Heart left ventricle (tissue), 16 donors: ENCODE results near the gene LRGUK. TPM values are rescaled to one million over a fixed set of nuclear protein-coding genes. Genes with fewer than 3 reads are reported as not detected.

ENCODE experiments used
- ATAC-seq, 4 donors: fragments of 200-7000 bp; cut with Tn5 transposase; one replicate each; pipeline ENCODE4 v1.9.1; 2020 to 2022; ENCODE audit warnings: moderate library complexity in 4 of 4, mild to moderate bottlenecking in 3 of 4, moderate number of reproducible peaks in 1 of 4
- DNase-seq, 5 donors: peaks; one replicate each; pipeline ENCODE4 v3.0.0-alpha.2; 2020
- H3K27ac ChIP-seq, 12 donors: fragments of 200-600 bp; sonication (generic) in 4 of 12; one replicate each; pipeline versions ENCODE4 v1.5.0 to v1.8.0; 2016 to 2022; ENCODE audit warnings: mild to moderate bottlenecking in 2 of 12
- H3K27me3 ChIP-seq, 9 donors: fragments of 200-600 bp; sonication (generic) in 2 of 9; one replicate each; pipeline versions ENCODE4 v1.5.1 to v1.8.0; 2016 to 2022; ENCODE audit warnings: mild to moderate bottlenecking in 3 of 9
- H3K36me3 ChIP-seq, 9 donors: fragments of 200-600 bp; sonication (generic) in 2 of 9; one replicate each; pipeline versions ENCODE4 v1.5.0 to v1.8.0; 2018 to 2022; ENCODE audit warnings: mild to moderate bottlenecking in 2 of 9
- H3K4me1 ChIP-seq, 12 donors: fragments of 200-600 bp; sonication (generic) in 4 of 12; one replicate each; pipeline versions ENCODE4 v1.5.0 to v1.8.0; 2016 to 2022; ENCODE audit warnings: mild to moderate bottlenecking in 3 of 12
- H3K4me3 ChIP-seq, 12 donors: fragments of 200-600 bp; sonication (generic) in 4 of 12; one replicate each; pipeline versions ENCODE4 v1.5.0 to v1.8.0; 2017 to 2022; ENCODE audit warnings: mild to moderate bottlenecking in 9 of 12, moderate library complexity in 4 of 12
- H3K9me3 ChIP-seq, 12 donors: fragments of 200-600 bp; sonication (generic) in 4 of 12; one replicate each; pipeline versions ENCODE4 v1.5.0 to v1.8.0; 2016 to 2022; ENCODE audit warnings: mild to moderate bottlenecking in 1 of 12
- POLR2A ChIP-seq, 2 donors: fragments of 450-650 bp; IDR thresholded peaks; one replicate each; pipeline ENCODE4 v1.6.1; 2017; ENCODE audit warnings: antibody characterized with exemption in 2 of 2, mild to moderate bottlenecking in 2 of 2, moderate library complexity in 2 of 2
- WGBS, 4 donors: extraction: QIAGEN DNeasy Blood & Tissue Kit in 2 of 4; methylation state at CpG; one replicate each; pipeline versions ENCODE4 v1.1.5 to v1.1.7; 2013 to 2018; 5-methylcytosine and 5-hydroxymethylcytosine counted together
- intact Hi-C, 10 donors: fragments of 100-400 bp; cut with DNase I; formaldehyde crosslinking; loops; one replicate each; pipeline versions ENCODE4 v1.11.1 to v1.14.2; 2022
- polyA plus RNA-seq, 2 donors: library from polyadenylated mRNA; stranded (reverse); fragments of 200-250 nt; gene quantifications; one replicate each; pipeline ENCODE4 v1.2.3, GENCODE V29; 2013
- total RNA-seq, 9 donors: library from RNA; depleted of rRNA in 2 of 9; stranded (reverse); fragments of >200 nt in 2 of 9; fragmentation: NEBNext Ultra II Directional in 3 of 9; extraction: Animal tissue kit (Norgen Biotek cat#: 25700) in 3 of 9; gene quantifications; one replicate each; pipeline versions ENCODE4 v1.1.0 to v1.2.4, GENCODE V29; 2016 to 2023
- TF ChIP-seq, protein P1 (sequence below), 12 donors: fragments of 200-600 bp; sonication (generic) in 4 of 12; IDR thresholded peaks; one replicate each; pipeline versions ENCODE4 v1.5.0 to v1.8.0; 2018 to 2022; ENCODE audit warnings: antibody characterized with exemption in 12 of 12, mild to moderate bottlenecking in 5 of 12
- donor health status: ischemic (EF 13 %, LVEDD 7.1; RV severe dilation, severe dysfunction).
- donor health status: healthy with polysubstance abuse.
- donor health status: DM: no; HTN: yes; CAD: no.
- donor health status: DM: no; HTN: no; CAD: no.
- donor health status: ischemic (EF 25% LVEDD 6.9; RV normal size, moderate dysfunction).
- donor health status: ischemic (EF 25% LVEDD 5.7; RV mildly dilated, moderate dysfunction).
- donor health status: healthy.
- donor health status: DM: yes; HTN: yes; CAD: no.
- donor health status: ischemic (EF 35%, LVEDD 5.7; RV mildly dilated, moderate dysfunction).
- donor health status: nonischemic (EF 11% LVEDD 7.7; RV severe dilation, severe dysfunction).
- donor health status: DM: yes; HTN: yes; CAD: no.
- donor health status: PGD.
- donor health status: ischemic (EF 29% LVEDD 5.4; RV normal size, mild dysfunction).
- donor health status: nonischemic (EF 23%, LVEDD 6.1; RV moderate dilation, normal function).

The LRGUK gene
- total and polyA plus RNA-seq, 11 donors = 0.03 to 0.51 (median 0.22) TPM; not detected in 3

GRCh38 chr7:134203186-134203889 lies 76.2 kb downstream of the LRGUK start:
- TF ChIP-seq, protein P1, sequence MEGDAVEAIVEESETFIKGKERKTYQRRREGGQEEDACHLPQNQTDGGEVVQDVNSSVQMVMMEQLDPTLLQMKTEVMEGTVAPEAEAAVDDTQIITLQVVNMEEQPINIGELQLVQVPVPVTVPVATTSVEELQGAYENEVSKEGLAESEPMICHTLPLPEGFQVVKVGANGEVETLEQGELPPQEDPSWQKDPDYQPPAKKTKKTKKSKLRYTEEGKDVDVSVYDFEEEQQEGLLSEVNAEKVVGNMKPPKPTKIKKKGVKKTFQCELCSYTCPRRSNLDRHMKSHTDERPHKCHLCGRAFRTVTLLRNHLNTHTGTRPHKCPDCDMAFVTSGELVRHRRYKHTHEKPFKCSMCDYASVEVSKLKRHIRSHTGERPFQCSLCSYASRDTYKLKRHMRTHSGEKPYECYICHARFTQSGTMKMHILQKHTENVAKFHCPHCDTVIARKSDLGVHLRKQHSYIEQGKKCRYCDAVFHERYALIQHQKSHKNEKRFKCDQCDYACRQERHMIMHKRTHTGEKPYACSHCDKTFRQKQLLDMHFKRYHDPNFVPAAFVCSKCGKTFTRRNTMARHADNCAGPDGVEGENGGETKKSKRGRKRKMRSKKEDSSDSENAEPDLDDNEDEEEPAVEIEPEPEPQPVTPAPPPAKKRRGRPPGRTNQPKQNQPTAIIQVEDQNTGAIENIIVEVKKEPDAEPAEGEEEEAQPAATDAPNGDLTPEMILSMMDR (IDR thresholded peaks at IDR 0.05) = no peak
- TF ChIP-seq POLR2A (IDR thresholded peaks at IDR 0.05) = no peak
- Histone ChIP-seq H3K27me3 (no peaks in the 10 kb centered on the region), H3K27ac (no peak overlapping the region), H3K4me1 (no peaks in the 10 kb centered on the region), H3K9me3 (no peaks in the 10 kb centered on the region), H3K36me3 (no peaks in the 10 kb centered on the region), H3K4me3 (no peak overlapping the region)
- WGBS, 4 donors = 85 to 88% (median 87%) methylated on average over 4 of the region's 4 CpGs
- ATAC-seq = no peak
- intact Hi-C loops = no loop called here
- DNase-seq = no peak

DNA sequence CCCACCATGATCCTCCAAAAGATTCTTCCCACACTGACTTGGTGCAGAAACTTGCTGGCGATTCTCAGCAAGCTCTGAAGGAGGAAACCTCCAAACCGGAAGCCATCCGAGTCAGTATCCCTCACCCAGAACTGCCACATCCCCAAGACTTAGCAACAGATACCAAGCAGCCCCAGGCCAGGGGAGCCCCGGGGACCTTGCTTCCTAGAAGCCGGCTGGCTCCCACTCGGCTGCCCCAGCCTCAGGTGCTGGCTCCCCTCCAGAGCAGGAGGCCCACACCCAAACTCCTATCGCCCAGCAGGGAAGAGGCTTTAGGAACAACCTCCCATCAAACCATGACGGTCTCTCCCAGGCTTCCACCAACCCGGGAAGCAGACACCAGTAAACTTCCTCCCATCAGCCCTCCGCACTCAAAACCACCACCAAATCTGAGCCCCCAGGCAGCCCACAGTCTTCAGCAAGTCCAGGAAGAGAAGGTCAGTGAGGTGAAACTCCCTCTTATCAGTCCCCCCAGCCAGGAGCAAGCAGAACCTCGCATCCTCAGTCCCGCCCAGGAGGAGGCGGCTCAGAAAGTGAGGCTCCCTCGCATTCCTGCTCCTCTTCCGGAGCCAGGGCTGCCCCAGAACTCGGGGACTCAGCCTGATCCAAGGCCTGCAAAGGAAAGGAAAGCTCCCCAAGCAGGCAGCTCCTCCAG lies 82.3 kb downstream of the LRGUK start:
- WGBS, 4 donors = 72 to 77% (median 74%) methylated on average over 16 of the region's 16 CpGs
- TF ChIP-seq POLR2A (IDR thresholded peaks at IDR 0.05) = no peak
- TF ChIP-seq, protein P1 (IDR thresholded peaks at IDR 0.05) = no peak
- intact Hi-C loops = no loop called here
- DNase-seq (no peak), ATAC-seq (no peak)
- H3K4me1 ChIP-seq = no peaks in the 10 kb centered on the region
- no peaks in the 10 kb centered on the region for H3K27me3 ChIP-seq
- H3K4me3 ChIP-seq = no peak overlapping the region
- H3K36me3 ChIP-seq = no peaks in the 10 kb centered on the region
- H3K27ac ChIP-seq = no peak overlapping the region
- no peaks in the 10 kb centered on the region for H3K9me3 ChIP-seq

DNA sequence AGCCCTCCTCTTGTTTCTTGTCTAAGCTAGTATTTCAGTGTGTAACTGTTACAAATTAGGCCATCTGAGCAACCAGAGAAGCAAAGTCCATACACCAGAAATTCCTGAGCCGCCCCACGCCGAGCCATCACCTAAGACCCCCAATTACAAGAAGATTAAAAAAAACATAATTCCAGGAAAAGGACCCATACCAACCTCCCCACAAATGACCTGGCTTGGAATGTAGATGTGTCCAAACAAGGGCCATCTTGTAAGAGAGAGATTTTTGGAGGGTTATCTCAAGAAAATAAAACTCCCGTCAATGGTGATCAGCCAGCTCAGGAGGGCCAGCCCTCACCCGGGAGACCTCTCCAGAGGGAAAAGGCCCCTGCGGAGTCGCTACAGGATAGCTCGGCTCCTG lies 83.1 kb downstream of the LRGUK start:
- no peak overlapping the region for H3K4me3 ChIP-seq
- TF ChIP-seq, protein P1 (IDR thresholded peaks at IDR 0.05) = no peak
- no peak for TF ChIP-seq POLR2A (IDR thresholded peaks at IDR 0.05)
- no peaks in the 10 kb centered on the region for H3K4me1 ChIP-seq
- intact Hi-C loops = no loop called here
- WGBS, 4 donors = 89 to 94% (median 92%) methylated on average over 8 of the region's 8 CpGs
- no peaks in the 10 kb centered on the region for H3K9me3 ChIP-seq
- no peaks in the 10 kb centered on the region for H3K36me3 ChIP-seq
- DNase-seq = no peak
- no peaks in the 10 kb centered on the region for H3K27me3 ChIP-seq
- H3K27ac ChIP-seq = no peak overlapping the region
- ATAC-seq = no peak

DNA sequence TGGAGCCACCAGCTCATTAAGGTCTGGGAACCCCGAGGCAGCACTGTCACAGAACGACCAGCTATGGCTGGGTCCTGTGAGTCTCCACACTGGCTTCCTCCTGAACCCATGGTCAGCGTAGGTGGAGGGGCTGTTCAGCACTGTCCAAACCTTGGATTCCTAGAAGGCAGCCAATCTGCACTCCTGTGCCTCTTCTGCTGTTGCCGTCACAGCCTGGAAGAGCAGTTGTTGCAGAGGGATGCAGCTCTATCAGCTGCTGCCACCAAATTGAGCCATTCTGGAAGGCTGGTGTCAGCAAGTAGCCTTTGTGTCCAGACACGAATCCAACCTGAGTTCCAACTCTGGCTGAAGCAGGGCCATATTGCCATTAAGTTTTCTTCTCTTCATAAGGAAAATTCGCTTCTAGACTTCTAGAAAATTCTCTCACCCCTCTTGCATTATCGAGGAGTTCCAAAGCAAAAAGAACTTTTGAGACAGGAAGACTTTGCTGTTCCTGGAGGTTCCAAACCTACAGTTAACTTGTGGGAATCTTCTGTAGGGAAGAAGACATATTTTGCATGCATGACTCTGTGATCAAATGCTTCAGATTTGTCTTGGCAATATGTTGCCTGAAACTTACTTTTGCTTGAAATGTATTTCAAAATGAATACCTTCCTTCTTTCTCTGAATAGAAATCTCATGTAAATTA lies 84.0 kb downstream of the LRGUK start:
- Histone ChIP-seq H3K27ac (no peak overlapping the region), H3K9me3 (no peaks in the 10 kb centered on the region), H3K4me3 (no peak overlapping the region), H3K27me3 (no peaks in the 10 kb centered on the region), H3K4me1 (no peaks in the 10 kb centered on the region), H3K36me3 (no peaks in the 10 kb centered on the region)
- TF ChIP-seq, protein P1 (IDR thresholded peaks at IDR 0.05) = no peak
- TF ChIP-seq POLR2A (IDR thresholded peaks at IDR 0.05) = no peak
- intact Hi-C loops = no loop called here
- DNase-seq (no peak), ATAC-seq (no peak)
- WGBS, 4 donors = 88 to 92% (median 90%) methylated on average over 6 to 7 of the region's 7 CpGs
